K562 (cell line): ENCODE data around the gene NTRK3. TPM values are rescaled to one million over a fixed set of nuclear protein-coding genes. Genes with fewer than 3 reads are reported as not detected.

Source experiments
- ATAC-seq: fragments of 200-7000 bp; cut with Tn5 transposase; 3 replicates; pipeline ENCODE4 v1.9.1; 2020; ENCODE audit warnings: moderate library complexity
- BruUV-seq: library from RNA; stranded (reverse); fragments of 400-500 nt; replicated peaks from 2 replicates; lab custom pipeline; 2021; lab: Mats Ljungman, UMichigan
- CTCF ChIA-PET: fragments of 300-600 bp; formaldehyde crosslinking; extraction: SDS; loops from one replicate; lab custom pipeline; 2021; ENCODE audit warnings: low intra/inter-chr PET ratio; lab: Yijun Ruan, JAX
- POLR2A ChIA-PET: fragments of 300-600, 350-650 bp; sonication (Branson Sonifier 250); formaldehyde crosslinking; extraction: SDS; loops from one replicate; lab custom pipeline; 2021; ENCODE audit warnings: antibody characterized with exemption, inconsistent platforms; lab: Yijun Ruan, JAX
- DNase-seq, 4 experiments: peaks; one replicate each; pipeline versions ENCODE4 v3.0.0 to v3.0.0-alpha.2; 2011 to 2018; ENCODE audit warnings: low spot score in 3 of 4, mixed read lengths in 3 of 4; ENCODE audit errors: extremely low read depth in 1 of 4
- FAIRE-seq: peaks from 2 replicates; lab custom pipeline; 2011; peaks lifted over from hg19 to GRCh38; lab: Jason Lieb, UNC
- H2AFZ ChIP-seq: 2 replicates; pipeline ENCODE4 v1.6.0; 2011; ENCODE audit warnings: low read depth, low read length, control low read depth, inconsistent platforms
- H3K27ac ChIP-seq: fragments of 200-600 bp; 3 replicates; pipeline ENCODE4 v1.8.0; 2011; ENCODE audit warnings: low read depth, mild to moderate bottlenecking, control low read depth, inconsistent platforms, low read length, moderate library complexity, mixed read lengths; ENCODE audit errors: extremely low read depth
- H3K27me3 ChIP-seq, 2 experiments: fragments of 300-600 bp in 1 of 2; 2 replicates in 1 of 2; 3 replicates in 1 of 2; pipeline versions ENCODE4 v1.6.0 to v1.8.0; 2011; ENCODE audit warnings: inconsistent platforms in 2 of 2, low read length in 2 of 2, mild to moderate bottlenecking in 1 of 2, mixed read lengths in 1 of 2, moderate library complexity in 1 of 2; ENCODE audit not compliant: control insufficient read depth in 2 of 2, insufficient read depth in 2 of 2
- H3K36me3 ChIP-seq: fragments of 300-600 bp; 3 replicates; pipeline ENCODE4 v1.8.0; 2011; ENCODE audit warnings: mild to moderate bottlenecking, low read length, inconsistent platforms; ENCODE audit not compliant: control insufficient read depth, insufficient read depth
- H3K4me1 ChIP-seq, 2 experiments: fragments of 200-600 bp in 1 of 2; replicated peaks in 1 of 2; 2 replicates in 1 of 2; 3 replicates in 1 of 2; pipeline versions ENCODE4 v1.5.1 to v1.8.0; 2011; ENCODE audit warnings: inconsistent platforms in 2 of 2, low read length in 2 of 2, mild to moderate bottlenecking in 1 of 2, mixed read lengths in 1 of 2, moderate library complexity in 1 of 2; ENCODE audit not compliant: control insufficient read depth in 2 of 2, insufficient read depth in 2 of 2
- H3K4me2 ChIP-seq: 2 replicates; pipeline ENCODE4 v1.6.1; 2011; ENCODE audit warnings: low read length, control low read depth, inconsistent platforms, mixed read lengths; ENCODE audit not compliant: insufficient read depth
- H3K4me3 ChIP-seq: fragments of 200-600 bp; sonication (generic), shearing (Covaris generic); 2 replicates; pipeline ENCODE4 v1.5.1; 2016; ENCODE audit warnings: control low read depth, inconsistent platforms
- H3K79me2 ChIP-seq: fragments of 200-600 bp; 3 replicates; pipeline ENCODE4 v1.8.0; 2011; ENCODE audit warnings: low read length, inconsistent platforms; ENCODE audit not compliant: control insufficient read depth, insufficient read depth
- H3K9ac ChIP-seq, 2 experiments: 2 replicates each; pipeline versions ENCODE4 v1.6.0 to v1.6.1; 2011; ENCODE audit warnings: low read depth in 2 of 2, low read length in 2 of 2, control low read depth in 1 of 2, inconsistent platforms in 1 of 2, mild to moderate bottlenecking in 1 of 2, mixed read lengths in 1 of 2; ENCODE audit not compliant: insufficient read depth in 1 of 2
- H3K9me1 ChIP-seq: one replicate; pipeline ENCODE4 v1.6.0; 2011; ENCODE audit warnings: inconsistent platforms, mild to moderate bottlenecking, low read length, moderate library complexity; ENCODE audit not compliant: control insufficient read depth, insufficient read depth
- H3K9me3 ChIP-seq: replicated peaks from 2 replicates; pipeline ENCODE4 v1.5.1; 2011; ENCODE audit warnings: low read depth, low read length, inconsistent platforms; ENCODE audit not compliant: control insufficient read depth, insufficient read depth
- H4K20me1 ChIP-seq: replicated peaks from 2 replicates; pipeline ENCODE4 v1.6.1; 2011; ENCODE audit warnings: low read length, inconsistent platforms, mixed read lengths; ENCODE audit not compliant: control insufficient read depth, insufficient read depth
- ARID4B ChIP-seq: sonication (generic); formaldehyde crosslinking; IDR thresholded peaks from 2 replicates; pipeline ENCODE4 v1.8.0; 2022; ENCODE audit warnings: mild to moderate bottlenecking, missing genetic modification reagents
- KLF10 ChIP-seq: fragments of 250-450 bp; sonication (Bioruptor Pico); IDR thresholded peaks from 2 replicates; pipeline ENCODE4 v1.6.1; 2021; ENCODE audit warnings: matching md5 sums
- MCM5 ChIP-seq: fragments of 450-650 bp; IDR thresholded peaks from 2 replicates; pipeline ENCODE4 v1.6.1; 2016; ENCODE audit warnings: low read depth
- PTRF ChIP-seq: fragments of 450-650 bp; IDR thresholded peaks from 2 replicates; pipeline ENCODE4 v1.6.1; 2016; ENCODE audit warnings: mild to moderate bottlenecking, missing genetic modification characterization, missing compliant biosample characterization
- RBM22 ChIP-seq: fragments of 200-400 bp; formaldehyde crosslinking; IDR thresholded peaks from 2 replicates; pipeline ENCODE4 v1.6.1; 2018; ENCODE audit warnings: low read length, low read depth; ENCODE audit not compliant: poor library complexity, severe bottlenecking
- SMAD3 ChIP-seq: fragments of 450-650 bp; formaldehyde crosslinking; conservative IDR thresholded peaks from 2 replicates; pipeline ENCODE4 v1.4.0; 2020; ENCODE audit warnings: mild to moderate bottlenecking
- ZNF124 ChIP-seq: sonication (generic); formaldehyde crosslinking; IDR thresholded peaks from 2 replicates; pipeline ENCODE4 v1.8.1; 2022; ENCODE audit warnings: missing genetic modification reagents
- WGBS: fragments of 100-300 bp; shearing (Covaris generic); methylation state at CpG from one replicate; pipeline ENCODE4 v1.1.6; 2016; ENCODE audit warnings: low coverage, mixed read lengths; ENCODE audit not compliant: insufficient coverage; ENCODE audit errors: missing lambda C conversion rate; 5-methylcytosine and 5-hydroxymethylcytosine counted together
- in situ Hi-C: fragments of 300-500 bp; cut with MboI; formaldehyde crosslinking; loops from 4 replicates; pipeline ENCODE4 v1.15.0; 2018; ENCODE audit warnings: inconsistent platforms, mixed read lengths
- intact Hi-C: fragments of 100-400 bp; cut with micrococcal nuclease; formaldehyde crosslinking; loops from 2 replicates; pipeline ENCODE4 v1.14.2; 2022
- polyA plus RNA-seq, 8 experiments: library from polyadenylated mRNA; depleted of rRNA in 4 of 8; stranded (reverse) in 5 of 8; unstranded in 3 of 8; fragments of >200 nt; fragmentation: Nextera tagmentation in 2 of 8; fragmentation: Illumina TruSeq in 1 of 8; extraction: Ambion mirVana in 2 of 8; extraction: Trizol in 1 of 8; gene quantifications; 2 replicates each; pipeline versions ENCODE4 v1.2.1 to v1.2.3, GENCODE V29; 2011 to 2014; ENCODE audit warnings: inconsistent platforms in 1 of 8, missing spikeins in 1 of 8
- total RNA-seq, 7 experiments: library from RNA; depleted of rRNA in 6 of 7; stranded (reverse); fragments of >200 nt in 6 of 7; fragmentation: Illumina TruSeq in 2 of 7; extraction: Trizol in 2 of 7; gene quantifications; 2 replicates each; pipeline versions ENCODE4 v1.2.1 to v1.2.3, GENCODE V29; 2011 to 2021; ENCODE audit warnings: low replicate concordance in 1 of 7
- TF ChIP-seq, protein P1 (sequence below): sonication (generic); formaldehyde crosslinking; IDR thresholded peaks from 2 replicates; pipeline ENCODE4 v1.8.0; 2022; ENCODE audit warnings: missing genetic modification reagents, mild to moderate bottlenecking, borderline replicate concordance

Gene NTRK3
- total and polyA plus RNA-seq, 9 of the 15 experiments (the other 6 are each of a cell fraction or from before 2014, with no cell fraction given), result 0.11 to 0.13 TPM; not detected in 7

- TF ChIP-seq, protein P1, sequence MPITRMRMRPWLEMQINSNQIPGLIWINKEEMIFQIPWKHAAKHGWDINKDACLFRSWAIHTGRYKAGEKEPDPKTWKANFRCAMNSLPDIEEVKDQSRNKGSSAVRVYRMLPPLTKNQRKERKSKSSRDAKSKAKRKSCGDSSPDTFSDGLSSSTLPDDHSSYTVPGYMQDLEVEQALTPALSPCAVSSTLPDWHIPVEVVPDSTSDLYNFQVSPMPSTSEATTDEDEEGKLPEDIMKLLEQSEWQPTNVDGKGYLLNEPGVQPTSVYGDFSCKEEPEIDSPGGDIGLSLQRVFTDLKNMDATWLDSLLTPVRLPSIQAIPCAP (CRISPR knock-in tag), result no peak
Measured at GRCh38 chr15:88132499-88132898, 124.0 kb downstream of the NTRK3 start (continued).

DNA sequence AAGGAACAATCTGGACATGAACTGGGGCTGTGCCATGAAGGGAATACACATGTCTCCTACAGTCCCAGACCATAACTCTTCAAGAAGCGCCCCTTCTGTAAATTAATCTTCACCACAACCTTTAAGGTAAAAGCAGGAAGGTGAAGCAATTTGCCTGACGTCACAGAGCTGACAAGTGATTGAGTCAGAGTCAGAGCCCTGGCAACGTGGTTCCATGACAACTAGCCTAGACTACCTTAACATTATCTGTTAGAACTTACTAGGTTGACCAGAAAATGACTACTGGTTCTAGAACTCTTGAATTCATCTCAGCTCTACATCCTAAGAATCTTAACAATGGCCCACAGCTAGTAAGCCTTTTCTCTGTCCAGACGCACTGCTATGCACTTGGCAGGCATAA lies 124.6 kb downstream of the NTRK3 start:
- intact Hi-C loops (no loop called here), in situ Hi-C loops (no loop called here)
- CTCF ChIA-PET, result no interaction called here
- Histone ChIP-seq H3K4me1 (no peaks in the 10 kb centered on the region), H3K79me2 (no peaks in the 10 kb centered on the region), H3K27ac (no peak overlapping the region), H2AFZ (no peak overlapping the region), H3K9ac (no peak overlapping the region), H3K9me1 (no peaks in the 10 kb centered on the region), H3K27me3 (peaks cover 0 to 4% of the 10 kb centered on the region in 2 experiments; a peak in 2 of 5 replicates), H4K20me1 (no peaks in the 10 kb centered on the region), H3K4me3 (no peak overlapping the region), H3K36me3 (no peaks in the 10 kb centered on the region), H3K9me3 (no peaks in the 10 kb centered on the region), H3K4me2 (no peak overlapping the region)
- no peak for TF ChIP-seq PTRF (tag)
- TF ChIP-seq ZNF124 (CRISPR knock-in tag), result no peak
- TF ChIP-seq KLF10 (CRISPR knock-in tag), result no peak
- no peak for TF ChIP-seq ARID4B (CRISPR knock-in tag)
- TF ChIP-seq MCM5, result no peak
- no peak for TF ChIP-seq RBM22
- no peak for TF ChIP-seq SMAD3 (CRISPR knock-in tag)
- POLR2A ChIA-PET, result no interaction called here
- no TSS peak for BruUV-seq
- ATAC-seq (no peak), FAIRE-seq (no peak), DNase-seq (no peak)
- WGBS, result 2% methylated on average over 4 of the region's 4 CpGs
